ENCODE results near the gene SNRK. TPM values are rescaled to one million over a fixed set of nuclear protein-coding genes. Genes with fewer than 3 reads are reported as not detected.

SNRK gene
- total and polyA plus RNA-seq, 7 donors = 6.8 to 25.6 (median 18.8) TPM

GRCh38 chr3:43347774-43348173, 61.4 kb downstream of the SNRK start:
- intact Hi-C loops (cut with DNase I) = no loop called here
- TF ChIP-seq CTCF (IDR thresholded peaks at IDR 0.05) = no peak
- H3K4me1 ChIP-seq = no peaks in the 10 kb centered on the region
- no peak overlapping the region for H3K4me3 ChIP-seq
- DNase-seq (no peak), ATAC-seq (peak in 1 of 4 donors; percentile 23)
- H3K9me3 ChIP-seq = peaks cover 10% of the 10 kb centered on the region
- H3K27me3 ChIP-seq (ENCODE audit: insufficient read depth in 3 of 3, low read length in 2 of 3) = no peaks in the 10 kb centered on the region
- WGBS, 3 donors = 97 to 100% (median 98%) methylated on average over 20 of the region's 20 CpGs
- peaks cover 11 to 81% of the 10 kb centered on the region in 2 donors for H3K36me3 ChIP-seq (ENCODE audit: insufficient read depth in 1 of 2, low read depth in 1 of 2)
- H3K27ac ChIP-seq = no peak overlapping the region

- 81 to 83% (median 83%) methylated on average over 11 of the region's 11 CpGs for WGBS, 3 donors
- H3K9me3 ChIP-seq = peaks cover 16% of the 10 kb centered on the region
- DNase-seq (no peak), ATAC-seq (no peak)
- H3K27ac ChIP-seq = no peak overlapping the region
- H3K4me1 ChIP-seq = no peaks in the 10 kb centered on the region
- no peak overlapping the region for H3K4me3 ChIP-seq
- no peaks in the 10 kb centered on the region for H3K27me3 ChIP-seq (ENCODE audit: insufficient read depth in 3 of 3, low read length in 2 of 3)
- H3K36me3 ChIP-seq (ENCODE audit: insufficient read depth in 1 of 2, low read depth in 1 of 2) = peaks cover 11 to 75% of the 10 kb centered on the region in 2 donors
- TF ChIP-seq CTCF (IDR thresholded peaks at IDR 0.05) = no peak
- intact Hi-C loops (cut with DNase I) = no loop called here
Measured at GRCh38 chr3:43348350-43348749, 62.0 kb downstream of the SNRK start.

GRCh38 chr3:43348852-43349574, 62.7 kb downstream of the SNRK start:
- H3K4me1 ChIP-seq = no peaks in the 10 kb centered on the region
- no peak overlapping the region for H3K4me3 ChIP-seq
- H3K9me3 ChIP-seq = peaks cover 19% of the 10 kb centered on the region
- TF ChIP-seq CTCF (IDR thresholded peaks at IDR 0.05) = no peak
- no peak overlapping the region for H3K27ac ChIP-seq
- DNase-seq = no peak
- intact Hi-C loops (cut with DNase I) = no loop called here
- no peaks in the 10 kb centered on the region for H3K27me3 ChIP-seq (ENCODE audit: insufficient read depth in 3 of 3, low read length in 2 of 3)
- peaks cover 11 to 68% of the 10 kb centered on the region in 2 donors for H3K36me3 ChIP-seq (ENCODE audit: insufficient read depth in 1 of 2, low read depth in 1 of 2)
- ATAC-seq = peak in 2 of 4 donors; percentile 52 to 62
- WGBS, 3 donors = 50 to 66% (median 52%) methylated on average over 4 of the region's 4 CpGs

GRCh38 chr3:43349716-43350115, 63.4 kb downstream of the SNRK start:
- H3K4me3 ChIP-seq = no peak overlapping the region
- no peak overlapping the region for H3K27ac ChIP-seq
- H3K9me3 ChIP-seq = peaks cover 19% of the 10 kb centered on the region
- H3K27me3 ChIP-seq (ENCODE audit: insufficient read depth in 3 of 3, low read length in 2 of 3) = no peaks in the 10 kb centered on the region
- H3K36me3 ChIP-seq (ENCODE audit: insufficient read depth in 1 of 2, low read depth in 1 of 2) = peaks cover 8 to 61% of the 10 kb centered on the region in 2 donors
- ATAC-seq (peak; percentile 32 to 68 (median 57)), DNase-seq (no peak)
- no peak for TF ChIP-seq CTCF (IDR thresholded peaks at IDR 0.05)
- no peaks in the 10 kb centered on the region for H3K4me1 ChIP-seq
- intact Hi-C loops (cut with DNase I) = no loop called here
- 36 to 78% (median 57%) methylated on average over 3 of the region's 3 CpGs for WGBS, 3 donors

- intact Hi-C loops (cut with DNase I) = no loop called here
- H3K4me3 ChIP-seq = no peak overlapping the region
- H3K9me3 ChIP-seq = peaks cover 19% of the 10 kb centered on the region
- no peak overlapping the region for H3K27ac ChIP-seq
- no peak for TF ChIP-seq CTCF (IDR thresholded peaks at IDR 0.05)
- H3K4me1 ChIP-seq = no peaks in the 10 kb centered on the region
- no peak for DNase-seq
- no peak for ATAC-seq
- H3K27me3 ChIP-seq (ENCODE audit: insufficient read depth in 3 of 3, low read length in 2 of 3) = no peaks in the 10 kb centered on the region
- WGBS, 3 donors = 57 to 78% (median 71%) methylated on average over 1 of the region's 1 CpG
- peaks cover 3 to 24% of the 10 kb centered on the region in 2 donors for H3K36me3 ChIP-seq (ENCODE audit: insufficient read depth in 1 of 2, low read depth in 1 of 2)
Measured at GRCh38 chr3:43353393-43353792, 67.1 kb downstream of the SNRK start.
